ENCODE measurements around the gene AP2A1.

DNA sequence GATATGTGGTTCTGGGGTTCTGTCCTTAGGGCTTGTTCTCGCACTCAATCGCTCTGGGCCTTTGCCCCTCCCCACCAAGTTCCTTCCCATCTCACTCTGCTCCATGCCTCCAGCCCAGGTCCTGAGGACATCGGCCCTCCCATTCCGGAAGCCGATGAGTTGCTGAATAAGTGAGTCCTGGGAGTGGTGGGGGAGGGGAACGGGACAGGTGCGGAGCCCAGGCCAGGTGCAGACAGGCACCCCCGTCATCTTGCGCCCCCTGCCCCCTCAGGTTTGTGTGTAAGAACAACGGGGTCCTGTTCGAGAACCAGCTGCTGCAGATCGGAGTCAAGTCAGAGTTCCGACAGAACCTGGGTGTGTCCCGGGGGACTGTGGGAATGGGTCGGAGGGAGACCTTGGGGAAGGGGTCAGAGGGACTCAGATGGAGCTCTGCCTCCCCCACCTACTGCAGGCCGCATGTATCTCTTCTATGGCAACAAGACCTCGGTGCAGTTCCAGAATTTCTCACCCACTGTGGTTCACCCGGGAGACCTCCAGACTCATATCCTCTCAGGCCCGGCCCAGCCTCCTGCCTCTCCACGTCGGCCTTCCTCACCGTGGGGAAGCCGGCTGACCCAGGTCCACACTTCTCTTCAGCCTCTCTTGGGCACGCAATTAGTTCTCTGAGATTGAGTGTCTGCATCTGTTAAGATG lies 36.2 kb downstream of the AP2A1 start:
- TF ChIP-seq YY1 (IDR thresholded peaks at IDR 0.05; ENCODE audit: insufficient read depth, insufficient read length) (no peak), ZNF274 (IDR thresholded peaks at IDR 0.05; ENCODE audit: low read depth, low read length) (no peak)
